Airway epithelial cell (primary cell): ENCODE measurements around the gene PSORS1C1. TPM values are rescaled to one million over a fixed set of nuclear protein-coding genes. Genes with fewer than 3 reads are reported as not detected.

Experiments used
- total RNA-seq: library from RNA; depleted of rRNA; stranded (reverse); fragments of >200 nt; gene quantifications from 2 replicates; pipeline ENCODE4 v1.2.3, GENCODE V29; 2015

The PSORS1C1 gene
- total RNA-seq, result 0.37 and 1.7 TPM in 2 replicates

GRCh38 chr6:31114541-31114878, at the start of gene PSORS1C1:
TSS of gene PSORS1C1 (plus strand) at chr6:31114800. CDS start at chr6:31129633, 14,833 bp downstream.

GRCh38 chr6:31112478-31112877, 2.1 kb upstream of the PSORS1C1 start, which contains the start of gene C6orf15:
TSS of gene C6orf15 (minus strand) at chr6:31112575. CDS start at chr6:31112555, 20 bp downstream.

GRCh38 chr6:31120151-31120915, 5.7 kb downstream of the PSORS1C1 start, which contains the start of gene CDSN:
TSS of gene CDSN (minus strand) at chr6:31120446. CDS start at chr6:31120419, 27 bp downstream.

GRCh38 chr6:31138982-31139381, 24.4 kb downstream of the PSORS1C1 start, which contains the start of gene PSORS1C2:
TSS of gene PSORS1C2 (minus strand) at chr6:31139066. CDS start at chr6:31139026, 40 bp downstream.

GRCh38 chr6:31157513-31158139, 43.0 kb downstream of the PSORS1C1 start, which contains the start of gene CCHCR1:
TSS of gene CCHCR1 (minus strand) at chr6:31157802. CDS start at chr6:31157600, 202 bp downstream.

GRCh38 chr6:31158140-31158862, 43.7 kb downstream of the PSORS1C1 start, which contains the start of gene TCF19:
TSS of gene TCF19 (plus strand) at chr6:31158589. CDS start at chr6:31159470, 881 bp downstream.

GRCh38 chr6:31170600-31170881, 55.9 kb downstream of the PSORS1C1 start, which contains the start of gene POU5F1:
TSS of gene POU5F1 (minus strand) at chr6:31170682. CDS start at chr6:31170620, 62 bp downstream.

Other genes with a start within 250 kb of the PSORS1C1 start
- 227 and 243 TPM in 2 replicates for gene DDR1, start 230.3 kb upstream of the PSORS1C1 start, total RNA-seq
- gene GTF2H4, start 206.6 kb upstream of the PSORS1C1 start, total RNA-seq, result 12.6 and 15.9 TPM in 2 replicates
- 17.5 and 23.5 TPM in 2 replicates for gene VARS2, start 200.6 kb upstream of the PSORS1C1 start, total RNA-seq
- not detected in 2 replicates for gene SFTA2, start 182.6 kb upstream of the PSORS1C1 start, total RNA-seq
- not detected in 2 replicates for gene MUCL3, start 173.8 kb upstream of the PSORS1C1 start, total RNA-seq
- gene MUC21, start 131.1 kb upstream of the PSORS1C1 start, total RNA-seq, result 0.14 TPM in 1 of 2 replicates, not detected in the other
- gene MUC22, start 104.3 kb upstream of the PSORS1C1 start, total RNA-seq, result not detected in 2 replicates
- 0.35 and 2.0 TPM in 2 replicates for gene C6orf15, start 2.2 kb upstream of the PSORS1C1 start, total RNA-seq
- gene CDSN, start 5.6 kb downstream of the PSORS1C1 start, total RNA-seq, result 0.14 TPM in 1 of 2 replicates, not detected in the other
- gene PSORS1C2, start 24.3 kb downstream of the PSORS1C1 start, total RNA-seq, result 0.14 and 0.33 TPM in 2 replicates
- gene CCHCR1, start 43.0 kb downstream of the PSORS1C1 start, total RNA-seq, result 18.4 and 25.5 TPM in 2 replicates
- 17.0 and 20.8 TPM in 2 replicates for gene TCF19, start 43.8 kb downstream of the PSORS1C1 start, total RNA-seq
- 0.60 and 3.5 TPM in 2 replicates for gene POU5F1, start 55.9 kb downstream of the PSORS1C1 start, total RNA-seq
- 250 and 259 TPM in 2 replicates for gene HLA-C, start 157.3 kb downstream of the PSORS1C1 start, total RNA-seq
- 8.4 and 10.9 TPM in 2 replicates for gene HLA-B, start 242.4 kb downstream of the PSORS1C1 start, total RNA-seq